Naive thymus-derived CD4-positive, alpha-beta T cell (primary cell): Measurements from ENCODE around the gene PHLPP1. TPM values are rescaled to one million over a fixed set of nuclear protein-coding genes. Genes with fewer than 3 reads are reported as not detected.

ENCODE experiments used
- ATAC-seq: fragments of 150-1000 bp; cut with Tn5 transposase; 2 replicates; pipeline ENCODE4 v1.10.0; 2021; ENCODE audit warnings: mild to moderate bottlenecking, moderate library complexity
- CTCF ChIA-PET: fragments of 350-600 bp; sonication (Branson Sonifier 250); formaldehyde crosslinking; loops from one replicate; lab custom pipeline; 2021; ENCODE audit warnings: antibody characterized with exemption; lab: Charles Lee
- POLR2A ChIA-PET: fragments of 350-600 bp; sonication (Branson Sonifier 250); formaldehyde crosslinking; loops from one replicate; lab custom pipeline; 2021; ENCODE audit warnings: antibody characterized with exemption, inconsistent platforms; lab: Charles Lee
- DNase-seq, 9 donors: peaks; one replicate each; pipeline versions ENCODE4 v3.0.0 to v3.0.0-alpha.2; 2020 to 2022; ENCODE audit warnings: mixed read lengths in 1 of 9
- H3K27ac ChIP-seq: one replicate; pipeline ENCODE4 v1.7.0; 2013; ENCODE audit warnings: mild to moderate bottlenecking, low read depth, low read length, moderate library complexity
- H3K27me3 ChIP-seq, 2 donors: one replicate each; pipeline ENCODE4 v1.7.0; 2013; ENCODE audit warnings: low read length in 2 of 2, mild to moderate bottlenecking in 2 of 2, moderate library complexity in 2 of 2; ENCODE audit not compliant: control insufficient read depth in 2 of 2, insufficient read depth in 2 of 2
- H3K36me3 ChIP-seq, 3 experiments: 1 replicate in 2 of 3; 2 replicates in 1 of 3; pipeline ENCODE4 v1.7.0; 2013; ENCODE audit warnings: low read length in 3 of 3, mild to moderate bottlenecking in 3 of 3, moderate library complexity in 1 of 3; ENCODE audit not compliant: insufficient read depth in 3 of 3, control insufficient read depth in 2 of 3
- H3K4me1 ChIP-seq, 2 donors: one replicate each; pipeline ENCODE4 v1.7.0; 2013; ENCODE audit warnings: low read length in 2 of 2, mild to moderate bottlenecking in 2 of 2, moderate library complexity in 1 of 2; ENCODE audit not compliant: control insufficient read depth in 2 of 2, insufficient read depth in 2 of 2
- H3K4me3 ChIP-seq: 2 replicates; pipeline ENCODE4 v1.7.0; 2013; ENCODE audit warnings: mild to moderate bottlenecking, low read length
- H3K9me3 ChIP-seq, 3 experiments: 1 replicate in 2 of 3; 2 replicates in 1 of 3; pipeline ENCODE4 v1.7.0; 2013; ENCODE audit warnings: low read length in 3 of 3; ENCODE audit not compliant: control insufficient read depth in 2 of 3
- H3K27ac Mint-ChIP-seq, 9 donors: one replicate each; pipeline ENCODE4 v1.8.0; 2020 to 2022; ENCODE audit warnings: mixed read lengths in 9 of 9, mild to moderate bottlenecking in 8 of 9, moderate library complexity in 5 of 9, inconsistent platforms in 2 of 9
- H3K27me3 Mint-ChIP-seq, 5 donors: one replicate each; pipeline ENCODE4 v1.8.0; 2021 to 2022; ENCODE audit warnings: mixed read lengths in 5 of 5, mild to moderate bottlenecking in 1 of 5
- H3K36me3 Mint-ChIP-seq, 5 donors: one replicate each; pipeline ENCODE4 v1.8.0; 2020 to 2022; ENCODE audit warnings: mixed read lengths in 5 of 5, mild to moderate bottlenecking in 3 of 5, inconsistent platforms in 1 of 5
- H3K4me1 Mint-ChIP-seq, 7 donors: one replicate each; pipeline ENCODE4 v1.8.0; 2020 to 2022; ENCODE audit warnings: mixed read lengths in 7 of 7, mild to moderate bottlenecking in 3 of 7, inconsistent platforms in 1 of 7
- H3K4me3 Mint-ChIP-seq, 10 donors: one replicate each; pipeline ENCODE4 v1.8.0; 2020 to 2022; ENCODE audit warnings: mild to moderate bottlenecking in 10 of 10, mixed read lengths in 10 of 10, moderate library complexity in 6 of 10, inconsistent platforms in 2 of 10
- H3K9me3 Mint-ChIP-seq, 11 donors: one replicate each; pipeline ENCODE4 v1.8.0; 2020 to 2022; ENCODE audit warnings: mixed read lengths in 11 of 11, mild to moderate bottlenecking in 4 of 11, inconsistent platforms in 1 of 11, moderate library complexity in 1 of 11
- intact Hi-C, 2 donors: fragments of 100-400 bp; cut with micrococcal nuclease; formaldehyde crosslinking; loops; one replicate each; pipeline ENCODE4 v1.15.1; 2023
- polyA plus RNA-seq, 2 donors: library from polyadenylated mRNA; unstranded; fragments of 300-500 nt; fragmentation: Illumina TruSeq; gene quantifications; one replicate each; pipeline ENCODE4 v1.2.3, GENCODE V29; 2021
- total RNA-seq, 6 experiments: library from RNA in 5 of 6; stranded (reverse) in 5 of 6; gene quantifications; 1 replicate in 5 of 6; 2 replicates in 1 of 6; pipeline ENCODE4 v1.2.3 and lab custom pipeline; 2021 to 2026

PHLPP1 gene
- total and polyA plus RNA-seq, 7 experiments from 2014 or later = 0.07 to 9.7 (median 6.9) TPM

DNA sequence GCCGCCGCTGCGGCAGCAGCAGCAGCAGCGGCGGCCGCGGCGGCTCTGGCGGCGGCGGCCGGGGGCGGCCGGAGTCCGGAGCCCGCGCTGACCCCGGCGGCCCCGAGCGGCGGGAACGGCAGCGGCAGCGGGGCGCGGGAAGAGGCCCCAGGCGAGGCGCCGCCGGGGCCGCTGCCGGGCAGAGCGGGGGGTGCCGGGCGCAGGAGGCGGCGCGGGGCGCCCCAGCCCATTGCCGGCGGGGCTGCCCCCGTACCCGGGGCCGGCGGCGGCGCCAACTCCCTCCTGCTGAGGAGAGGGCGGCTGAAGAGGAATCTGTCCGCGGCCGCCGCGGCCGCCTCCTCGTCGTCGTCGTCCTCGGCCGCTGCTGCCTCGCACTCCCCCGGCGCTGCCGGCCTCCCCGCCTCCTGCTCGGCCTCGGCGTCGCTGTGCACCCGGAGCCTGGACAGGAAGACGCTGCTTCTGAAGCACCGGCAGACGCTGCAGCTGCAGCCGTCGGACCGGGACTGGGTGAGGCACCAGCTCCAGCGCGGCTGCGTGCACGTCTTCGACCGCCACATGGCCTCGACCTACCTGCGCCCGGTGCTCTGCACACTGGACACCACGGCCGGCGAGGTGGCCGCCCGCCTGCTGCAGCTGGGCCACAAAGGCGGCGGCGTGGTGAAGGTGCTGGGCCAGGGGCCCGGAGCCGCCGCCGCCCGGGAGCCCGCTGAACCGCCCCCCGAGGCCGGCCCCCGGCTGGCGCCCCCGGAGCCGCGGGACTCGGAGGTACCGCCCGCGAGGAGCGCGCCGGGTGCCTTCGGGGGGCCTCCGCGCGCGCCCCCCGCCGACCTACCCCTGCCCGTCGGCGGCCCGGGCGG lies 646 bp downstream of the PHLPP1 start:
- Histone ChIP-seq H3K4me3 (peak overlapping the region; percentile 48), H3K27ac (peak overlapping the region; percentile 78), H3K36me3 (no peaks in the 10 kb centered on the region), H3K4me1 (peaks cover 0 to 12% of the 10 kb centered on the region in 2 donors), H3K9me3 (no peaks in the 10 kb centered on the region), H3K27me3 (no peaks in the 10 kb centered on the region)
- intact Hi-C loops = loop anchor here (1.0 to 10.0 kb wide), 28 partner anchors 15 to 1259 kb away; partner anchors contain the start of genes KDSR (in 2 of the 2), PIGN (in 2 of the 2), RELCH (in 2 of the 2) and SERPINB8 (in 2 of the 2)
- Mint-ChIP-seq H3K4me3 (peak overlapping the region; percentile 58 to 95 (median 80)), H3K27ac (peak overlapping the region in 3 of 9 donors; percentile 49 to 93 (median 62)), H3K27me3 (peaks cover 0 to 22% (median 0%) of the 10 kb centered on the region in 5 donors), H3K36me3 (no peaks in the 10 kb centered on the region), H3K9me3 (no peaks in the 10 kb centered on the region), H3K4me1 (peaks cover 11 to 36% (median 32%) of the 10 kb centered on the region in 7 donors)
- POLR2A ChIA-PET = interaction anchor here (0.5 to 2.1 kb wide), 3 partner anchors 642 to 707 kb away, joined by 3 to 8 read pairs (median 3); partner anchors contain the start of gene VPS4B
- DNase-seq (peak; percentile 47 to 71 (median 67)), ATAC-seq (peak; percentile 18)
- CTCF ChIA-PET = interaction anchor here (1.0 kb wide), 1 partner anchor 132 kb away, joined by 3 read pairs; no protein-coding TSS in a partner anchor

GRCh38 chr18:62716619-62717168 lies 1.4 kb downstream of the PHLPP1 start:
- Histone ChIP-seq H3K27me3 (no peaks in the 10 kb centered on the region), H3K4me3 (peak overlapping the region; percentile 57), H3K9me3 (no peaks in the 10 kb centered on the region), H3K27ac (peak overlapping the region; percentile 48), H3K4me1 (peaks cover 0 to 12% of the 10 kb centered on the region in 2 donors), H3K36me3 (no peaks in the 10 kb centered on the region)
- Mint-ChIP-seq H3K4me1 (peaks cover 11 to 37% (median 33%) of the 10 kb centered on the region in 7 donors), H3K27ac (peak overlapping the region; percentile 65 to 93 (median 82)), H3K9me3 (no peaks in the 10 kb centered on the region), H3K36me3 (no peaks in the 10 kb centered on the region), H3K27me3 (peaks cover 0 to 16% (median 0%) of the 10 kb centered on the region in 5 donors), H3K4me3 (peak overlapping the region; percentile 73 to 93 (median 86))
- POLR2A ChIA-PET = interaction anchor here (0.5 to 1.4 kb wide), 2 partner anchors 266 to 707 kb away, joined by 3 to 4 read pairs; no protein-coding TSS in a partner anchor
- CTCF ChIA-PET = interaction anchor here (0.8 to 1.0 kb wide), 2 partner anchors 133 to 242 kb away, joined by 3 read pairs; no protein-coding TSS in a partner anchor
- peak; percentile 8 for ATAC-seq
- intact Hi-C loops = loop anchor here (2.0 to 10.0 kb wide), 9 partner anchors 14 to 1258 kb away; partner anchors contain the start of genes RNF152 (in 1 of the 2), SERPINB8 (in 1 of the 2) and TNFRSF11A (in 1 of the 2)
- DNase-seq = peak in 8 of 9 donors; percentile 34 to 59 (median 40)

DNA sequence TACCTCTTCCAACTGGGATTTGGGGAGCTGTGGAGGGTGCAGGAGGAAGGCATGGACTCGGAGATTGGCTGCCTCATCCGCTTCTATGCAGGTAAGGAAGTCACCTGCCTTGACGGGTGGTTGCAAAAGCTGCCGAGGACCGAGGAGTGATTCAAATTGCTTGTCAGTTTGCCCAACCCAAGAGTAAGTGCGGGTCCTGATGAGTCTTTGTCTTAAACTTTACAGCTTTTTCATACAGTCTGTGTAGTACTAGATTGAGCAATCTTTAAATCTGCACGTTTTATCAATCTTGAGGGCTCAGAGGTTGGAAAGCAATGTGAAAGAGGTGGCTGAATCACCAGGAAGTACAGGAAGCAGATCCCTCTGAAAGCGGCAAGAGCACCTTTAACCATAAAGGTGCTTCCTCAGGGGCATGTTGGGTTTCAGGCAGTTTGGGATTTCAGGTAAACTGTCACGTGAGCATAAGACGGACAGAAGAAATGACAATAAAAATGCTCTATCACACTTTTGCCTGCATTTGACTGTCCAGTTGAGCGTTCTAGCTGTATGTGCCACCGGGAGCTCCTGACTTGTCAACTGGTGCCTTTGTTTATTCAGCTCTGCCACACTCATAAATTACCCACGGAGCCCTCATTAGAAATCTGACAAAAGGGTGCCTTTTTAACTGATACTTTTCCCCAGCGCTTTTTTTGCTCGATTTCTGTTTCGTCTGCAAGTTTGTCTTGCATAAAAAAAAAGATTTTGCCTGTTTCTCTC lies 2.0 kb downstream of the PHLPP1 start:
- ATAC-seq (peak; percentile 5), DNase-seq (peak in 8 of 9 donors; percentile 13 to 59 (median 56))
- H3K27me3 Mint-ChIP-seq = peaks cover 0 to 16% (median 0%) of the 10 kb centered on the region in 5 donors
- H3K4me1 ChIP-seq = peaks cover 0 to 12% of the 10 kb centered on the region in 2 donors
- ChIA-PET CTCF (interaction anchor here (0.8 kb wide), 1 partner anchor 241 kb away, joined by 3 read pairs; no protein-coding TSS in a partner anchor), POLR2A (interaction anchor here (1.4 kb wide), 1 partner anchor 265 kb away, joined by 4 read pairs; no protein-coding TSS in a partner anchor)
- intact Hi-C loops = loop anchor here (2.0 to 10.0 kb wide), 9 partner anchors 13 to 1257 kb away; partner anchors contain the start of genes RNF152 (in 1 of the 2), SERPINB8 (in 1 of the 2) and TNFRSF11A (in 1 of the 2)
- peak overlapping the region; percentile 73 to 93 (median 86) for H3K4me3 Mint-ChIP-seq
- peak overlapping the region; percentile 57 for H3K4me3 ChIP-seq
- no peaks in the 10 kb centered on the region for H3K27me3 ChIP-seq
- no peaks in the 10 kb centered on the region for H3K36me3 ChIP-seq
- H3K4me1 Mint-ChIP-seq = peaks cover 11 to 37% (median 33%) of the 10 kb centered on the region in 7 donors
- no peaks in the 10 kb centered on the region for H3K9me3 Mint-ChIP-seq
- H3K27ac Mint-ChIP-seq = peak overlapping the region; percentile 65 to 93 (median 82)
- H3K36me3 Mint-ChIP-seq = no peaks in the 10 kb centered on the region
- H3K27ac ChIP-seq = peak overlapping the region; percentile 48
- H3K9me3 ChIP-seq = no peaks in the 10 kb centered on the region

DNA sequence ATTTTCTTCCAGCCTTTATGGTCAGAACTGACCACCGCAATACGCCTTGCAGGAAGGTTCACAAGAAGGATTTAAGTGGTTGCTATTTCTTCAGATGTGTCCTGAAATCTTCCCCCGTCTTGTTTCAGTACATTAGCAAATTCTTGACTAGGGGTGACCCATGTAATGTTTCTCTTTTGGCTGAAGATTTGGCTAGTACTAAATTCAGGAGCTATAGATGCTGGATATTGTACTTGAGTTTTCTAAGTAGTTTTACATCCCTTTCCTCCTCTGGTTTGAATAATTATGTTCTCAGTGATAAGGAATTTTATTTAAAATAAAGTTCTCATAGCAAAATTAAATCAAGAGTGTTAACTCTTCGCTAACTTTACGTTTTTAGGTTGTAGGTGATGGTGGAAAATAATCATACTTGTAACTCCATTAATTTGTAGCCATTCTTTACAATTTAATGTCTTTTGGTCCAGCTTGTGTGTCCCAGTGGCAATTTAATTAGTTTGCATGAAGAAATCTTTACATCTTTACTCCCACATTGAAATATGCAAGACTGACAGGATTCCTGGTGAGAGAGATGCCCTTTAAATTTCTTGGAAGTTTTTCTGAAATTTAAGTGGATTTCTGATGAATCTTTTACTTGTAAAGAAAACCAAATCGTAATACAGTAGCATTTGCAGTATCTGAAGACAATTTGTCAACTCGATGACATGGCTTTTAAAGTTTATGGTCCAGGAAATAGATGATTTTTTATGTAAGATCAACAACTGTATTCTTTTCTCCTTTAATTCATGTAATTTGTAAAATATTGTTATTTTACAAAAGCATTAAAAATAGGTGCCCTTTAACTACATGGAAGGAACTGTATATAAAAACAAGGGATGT lies 2.8 kb downstream of the PHLPP1 start:
- no peak overlapping the region for H3K27ac ChIP-seq
- ATAC-seq (no peak), DNase-seq (no peak)
- peak overlapping the region; percentile 57 for H3K4me3 ChIP-seq
- H3K9me3 ChIP-seq = no peaks in the 10 kb centered on the region
- ChIA-PET POLR2A (interaction anchor here (1.4 kb wide), 1 partner anchor 264 kb away, joined by 4 read pairs; no protein-coding TSS in a partner anchor), CTCF (interaction anchor here (0.8 kb wide), 1 partner anchor 240 kb away, joined by 3 read pairs; no protein-coding TSS in a partner anchor)
- peak overlapping the region in 8 of 9 donors; percentile 9 to 93 (median 77) for H3K27ac Mint-ChIP-seq
- H3K4me1 Mint-ChIP-seq = peaks cover 11 to 37% (median 33%) of the 10 kb centered on the region in 7 donors
- H3K9me3 Mint-ChIP-seq = no peaks in the 10 kb centered on the region
- no peaks in the 10 kb centered on the region for H3K36me3 Mint-ChIP-seq
- H3K36me3 ChIP-seq = no peaks in the 10 kb centered on the region
- intact Hi-C loops = loop anchor here (2.0 to 10.0 kb wide), 9 partner anchors 13 to 1257 kb away; partner anchors contain the start of genes RNF152 (in 1 of the 2), SERPINB8 (in 1 of the 2) and TNFRSF11A (in 1 of the 2)
- no peaks in the 10 kb centered on the region for H3K27me3 ChIP-seq
- peaks cover 0 to 12% of the 10 kb centered on the region in 2 donors for H3K4me1 ChIP-seq
- H3K4me3 Mint-ChIP-seq = peak overlapping the region; percentile 73 to 93 (median 86)
- H3K27me3 Mint-ChIP-seq = peaks cover 0 to 15% (median 0%) of the 10 kb centered on the region in 5 donors

DNA sequence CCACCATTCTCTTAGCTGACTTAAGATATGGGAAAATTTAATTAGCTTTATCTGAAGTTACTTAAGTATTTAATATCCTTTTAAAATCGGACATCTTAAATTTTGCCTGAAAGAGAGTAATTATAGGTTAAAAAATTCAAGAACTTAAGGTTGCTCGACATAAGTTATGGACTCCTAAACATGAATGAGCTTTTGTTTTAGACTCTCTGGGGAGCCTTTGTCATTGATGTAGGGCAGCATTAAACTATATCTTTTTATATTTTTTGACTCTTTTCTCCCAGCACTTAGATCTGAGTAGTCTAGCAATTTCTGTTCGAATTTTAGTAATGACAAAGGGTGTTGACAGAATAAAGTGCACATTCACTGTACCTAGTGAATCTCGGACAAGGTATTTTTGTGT lies 4.7 kb downstream of the PHLPP1 start:
- Mint-ChIP-seq H3K4me3 (no peak overlapping the region), H3K9me3 (no peaks in the 10 kb centered on the region), H3K27me3 (peaks cover 0 to 19% (median 0%) of the 10 kb centered on the region in 5 donors), H3K36me3 (peaks cover 0 to 3% (median 0%) of the 10 kb centered on the region in 5 donors), H3K4me1 (peaks cover 8 to 32% (median 29%) of the 10 kb centered on the region in 7 donors), H3K27ac (no peak overlapping the region)
- POLR2A ChIA-PET = no interaction called here
- Histone ChIP-seq H3K27ac (no peak overlapping the region), H3K27me3 (no peaks in the 10 kb centered on the region), H3K4me1 (peaks cover 0 to 12% of the 10 kb centered on the region in 2 donors), H3K36me3 (no peaks in the 10 kb centered on the region), H3K9me3 (no peaks in the 10 kb centered on the region), H3K4me3 (no peak overlapping the region)
- no peak for ATAC-seq
- intact Hi-C loops = no loop called here
- no peak for DNase-seq
- CTCF ChIA-PET = interaction anchor here (0.7 to 0.8 kb wide), 2 partner anchors 164 to 222 kb away, joined by 3 read pairs; no protein-coding TSS in a partner anchor
